ENCODE results near the gene ARHGAP44.

DNA sequence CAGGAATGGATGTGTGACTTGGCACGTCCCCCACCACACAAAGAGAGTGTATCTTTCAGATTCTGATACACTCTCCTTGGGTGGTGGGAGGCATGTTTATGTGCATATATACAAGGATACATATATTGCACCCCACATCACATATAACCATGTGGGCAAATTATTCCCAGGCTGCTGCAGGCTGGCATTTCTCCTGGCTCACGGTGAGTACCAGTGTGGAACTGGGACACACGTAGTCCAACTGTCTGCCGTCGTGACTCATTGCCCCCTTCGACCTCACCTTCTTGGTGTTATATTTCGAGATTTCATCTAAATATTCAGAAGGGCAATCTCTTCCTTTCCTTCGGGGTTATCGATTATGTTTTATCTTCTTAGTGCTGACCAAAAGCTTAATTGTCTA, 24.4 kb downstream of the ARHGAP44 start:
- TF ChIP-seq RCOR1 (IDR thresholded peaks at IDR 0.05; ENCODE audit: insufficient replicate concordance, low read length) (no peak), POLR2A (IDR thresholded peaks at IDR 0.05; ENCODE audit: low read depth, low read length) (no peak), CTCF (conservative IDR thresholded peaks at IDR 0.05; ENCODE audit: low read depth, low read length) (no peak), USF2 (IDR thresholded peaks at IDR 0.05; ENCODE audit: low read depth, low read length) (no peak), FOS (IDR thresholded peaks at IDR 0.05; ENCODE audit: low read depth, low read length) (no peak), RFX5 (IDR thresholded peaks at IDR 0.05; ENCODE audit: low read depth, low read length) (no peak), RAD21 (IDR thresholded peaks at IDR 0.05; ENCODE audit: low read length) (no peak), MXI1 (IDR thresholded peaks at IDR 0.05; ENCODE audit: borderline replicate concordance, low read depth, low read length) (no peak), CEBPB (IDR thresholded peaks at IDR 0.05; ENCODE audit: low read depth, low read length) (no peak)

All from IMR-90 (cell line).